Measurements from ENCODE around the gene C19orf25.

- TF ChIP-seq CTCF (conservative IDR thresholded peaks at IDR 0.05 in 1 of 2, IDR thresholded peaks at IDR 0.05 in 1 of 2; ENCODE audit: low read depth in 1 of 2, low read length in 2 of 2) (no peak), EZH2 (IDR thresholded peaks at IDR 0.05; ENCODE audit: low read length, missing control alignments) (no peak)
These were observed 31.5 kb downstream of the C19orf25 start for GRCh38 chr19:1447504-1447903.
